Measurements from ENCODE around the gene KCNK5.

The KCNK5 gene

DNA sequence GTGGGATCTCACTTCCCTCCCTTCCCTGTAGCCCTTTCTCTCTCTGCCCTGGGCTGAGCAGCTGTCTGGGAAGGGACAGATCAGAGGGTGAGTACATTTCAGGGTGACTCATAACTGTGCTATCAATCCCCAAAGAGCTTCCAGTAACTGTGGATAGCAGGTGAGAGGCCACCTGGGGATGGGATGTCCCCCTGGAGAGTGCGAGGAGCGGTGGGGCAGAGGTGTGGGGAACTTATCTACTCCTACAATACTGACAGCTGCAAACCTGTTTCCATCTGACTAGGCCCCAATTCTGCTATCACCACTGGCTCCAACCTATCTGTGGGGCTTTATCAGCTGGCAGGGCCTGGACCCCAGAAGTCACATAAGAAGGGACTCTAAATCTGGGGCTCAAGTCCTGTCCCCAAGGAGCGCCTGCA lies 32.6 kb downstream of the KCNK5 start:
- no peaks in the 10 kb centered on the region for H3K27me3 ChIP-seq (ENCODE audit: low read length)
- no peak for TF ChIP-seq CTCF (IDR thresholded peaks at IDR 0.05; ENCODE audit: insufficient read depth, low read length, poor library complexity, severe bottlenecking)
- TF ChIP-seq EZH2phosphoT487 (conservative IDR thresholded peaks at IDR 0.05; ENCODE audit: low read length): no peak
- no peaks in the 10 kb centered on the region for H3K9me3 ChIP-seq (ENCODE audit: insufficient read depth, low read length)
- H3K4me3 ChIP-seq (ENCODE audit: insufficient read depth, low read length, poor library complexity, severe bottlenecking): no peak overlapping the region
- no peaks in the 10 kb centered on the region for H3K79me2 ChIP-seq (ENCODE audit: insufficient read depth, low read length)
- H3K9ac ChIP-seq (ENCODE audit: low read length): no peak overlapping the region
- no peak overlapping the region for H3K27ac ChIP-seq (ENCODE audit: low read depth, low read length)
- H2AFZ ChIP-seq (ENCODE audit: low read depth, low read length, severe bottlenecking): no peak overlapping the region
- H4K20me1 ChIP-seq (ENCODE audit: low read depth, low read length): no peaks in the 10 kb centered on the region
- no peaks in the 10 kb centered on the region for H3F3A ChIP-seq (ENCODE audit: insufficient read depth)
- H3K9me2 ChIP-seq (replicated peaks; ENCODE audit: insufficient read depth, low read length): no peaks in the 10 kb centered on the region
- H3K4me2 ChIP-seq (ENCODE audit: low read depth, low read length, poor library complexity, severe bottlenecking): no peak overlapping the region
- no peaks in the 10 kb centered on the region for H3K36me3 ChIP-seq (ENCODE audit: low read length)

DNA sequence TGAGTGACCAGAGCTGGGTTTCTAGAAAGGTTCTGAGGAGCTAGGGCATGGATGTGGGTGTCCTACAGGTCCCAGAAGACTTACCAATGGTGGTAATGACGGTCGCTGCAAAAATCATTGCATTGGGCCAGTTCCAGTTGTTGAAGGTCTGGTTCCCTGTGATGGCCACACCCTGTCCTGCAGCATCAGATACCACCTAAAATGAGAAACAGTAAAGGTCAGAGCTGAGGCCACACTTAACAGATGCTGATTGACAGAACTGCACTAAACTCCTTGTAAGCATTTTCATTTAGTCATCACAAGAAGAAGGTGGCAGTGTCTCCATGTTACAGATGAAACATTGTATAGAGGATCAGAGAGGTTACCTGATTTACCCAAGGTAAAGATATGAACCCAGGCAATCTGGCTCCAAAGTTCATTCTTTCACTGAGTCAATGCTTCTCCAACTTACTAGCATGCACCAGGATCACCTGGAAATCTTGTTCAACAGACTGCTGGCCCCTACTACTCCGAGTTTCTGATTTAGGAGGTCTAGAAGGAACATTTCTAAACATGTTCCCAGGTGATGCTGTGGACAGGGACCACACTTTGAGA lies 33.4 kb downstream of the KCNK5 start:
- no peak overlapping the region for H2AFZ ChIP-seq (ENCODE audit: low read depth, low read length, severe bottlenecking)
- H3K79me2 ChIP-seq (ENCODE audit: insufficient read depth, low read length): no peaks in the 10 kb centered on the region
- H3K9me2 ChIP-seq (replicated peaks; ENCODE audit: insufficient read depth, low read length): no peaks in the 10 kb centered on the region
- H4K20me1 ChIP-seq (ENCODE audit: low read depth, low read length): no peaks in the 10 kb centered on the region
- H3K36me3 ChIP-seq (ENCODE audit: low read length): no peaks in the 10 kb centered on the region
- TF ChIP-seq EZH2phosphoT487 (conservative IDR thresholded peaks at IDR 0.05; ENCODE audit: low read length): no peak
- no peak for TF ChIP-seq CTCF (IDR thresholded peaks at IDR 0.05; ENCODE audit: insufficient read depth, low read length, poor library complexity, severe bottlenecking)
- no peak overlapping the region for H3K27ac ChIP-seq (ENCODE audit: low read depth, low read length)
- no peaks in the 10 kb centered on the region for H3K27me3 ChIP-seq (ENCODE audit: low read length)
- H3K9ac ChIP-seq (ENCODE audit: low read length): no peak overlapping the region
- H3K4me3 ChIP-seq (ENCODE audit: insufficient read depth, low read length, poor library complexity, severe bottlenecking): no peak overlapping the region
- no peak overlapping the region for H3K4me2 ChIP-seq (ENCODE audit: low read depth, low read length, poor library complexity, severe bottlenecking)
- H3F3A ChIP-seq (ENCODE audit: insufficient read depth): no peaks in the 10 kb centered on the region
- H3K9me3 ChIP-seq (ENCODE audit: insufficient read depth, low read length): no peaks in the 10 kb centered on the region

DNA sequence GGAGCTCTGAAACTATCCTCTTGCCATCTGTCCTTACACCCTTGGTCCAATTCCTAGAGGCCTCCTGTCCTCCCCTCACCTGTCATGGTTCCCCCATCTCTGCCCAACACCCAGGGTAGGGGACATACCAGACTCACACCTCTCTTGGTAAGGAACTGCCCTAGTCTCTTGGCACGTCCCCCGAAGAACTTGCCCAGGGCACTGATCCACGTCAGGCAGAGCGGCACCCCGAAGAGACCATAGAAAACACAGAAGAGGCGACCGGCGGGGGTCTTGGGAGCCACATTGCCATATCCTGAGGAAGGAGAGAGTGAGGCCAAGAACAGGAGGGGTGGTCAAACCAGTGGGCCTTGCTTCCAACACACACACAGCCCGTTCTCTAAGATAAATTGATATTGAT lies 34.8 kb downstream of the KCNK5 start:
- Histone ChIP-seq H2AFZ (ENCODE audit: low read depth, low read length, severe bottlenecking) (no peak overlapping the region), H3K9ac (ENCODE audit: low read length) (no peak overlapping the region), H3K36me3 (ENCODE audit: low read length) (no peaks in the 10 kb centered on the region), H3K9me3 (ENCODE audit: insufficient read depth, low read length) (no peaks in the 10 kb centered on the region), H3K4me3 (ENCODE audit: insufficient read depth, low read length, poor library complexity, severe bottlenecking) (no peak overlapping the region), H3K4me2 (ENCODE audit: low read depth, low read length, poor library complexity, severe bottlenecking) (no peak overlapping the region), H3F3A (ENCODE audit: insufficient read depth) (no peaks in the 10 kb centered on the region), H3K27me3 (ENCODE audit: low read length) (no peaks in the 10 kb centered on the region), H3K27ac (ENCODE audit: low read depth, low read length) (no peak overlapping the region), H3K9me2 (replicated peaks; ENCODE audit: insufficient read depth, low read length) (no peaks in the 10 kb centered on the region), H4K20me1 (ENCODE audit: low read depth, low read length) (no peaks in the 10 kb centered on the region), H3K79me2 (ENCODE audit: insufficient read depth, low read length) (no peaks in the 10 kb centered on the region)
- TF ChIP-seq CTCF (IDR thresholded peaks at IDR 0.05; ENCODE audit: insufficient read depth, low read length, poor library complexity, severe bottlenecking) (no peak), EZH2phosphoT487 (conservative IDR thresholded peaks at IDR 0.05; ENCODE audit: low read length) (no peak)
